ENCODE data around the gene NEBL.

GRCh38 chr10:20935931-20936330 is 38.8 kb upstream of the NEBL start:
- TF ChIP-seq ZNF347 (CRISPR knock-in tag; IDR thresholded peaks at IDR 0.05; ENCODE audit: low read depth) = no peak
- TF ChIP-seq ZNF354B (CRISPR knock-in tag; IDR thresholded peaks at IDR 0.05) = no peak
- no peak for TF ChIP-seq DPF2 (IDR thresholded peaks at IDR 0.05)
- no peak for TF ChIP-seq SIRT6 (IDR thresholded peaks at IDR 0.05; ENCODE audit: low read depth, low read length)
- no peak for TF ChIP-seq ZBTB33 (CRISPR knock-in tag; IDR thresholded peaks at IDR 0.05)
